K562 (cell line): Measurements from ENCODE around the gene ERG28.

Source experiments
- CTCF ChIP-seq, 3 experiments: IDR thresholded peaks in 2 of 3; conservative IDR thresholded peaks in 1 of 3; 2 replicates each; pipeline ENCODE4 v1.5.1; 2011 to 2012; ENCODE audit warnings: low read length in 3 of 3, mild to moderate bottlenecking in 3 of 3, control low read depth in 2 of 3, improper control_type of control experiment in 1 of 3, inconsistent platforms in 1 of 3, low read depth in 1 of 3, mixed read lengths in 1 of 3, moderate library complexity in 1 of 3; ENCODE audit not compliant: insufficient read depth in 2 of 3
- EGR1 ChIP-seq: fragments of 450-650 bp; conservative IDR thresholded peaks from 2 replicates; pipeline ENCODE4 v1.6.1; 2017; ENCODE audit warnings: mild to moderate bottlenecking
- GATA2 ChIP-seq: sonication (generic); formaldehyde crosslinking; IDR thresholded peaks from 2 replicates; pipeline ENCODE4 v1.4.0; 2020; ENCODE audit warnings: mild to moderate bottlenecking, missing genetic modification reagents
- PURB ChIP-seq: sonication (generic); formaldehyde crosslinking; IDR thresholded peaks from 2 replicates; pipeline ENCODE4 v1.9.0; 2021; ENCODE audit warnings: low read depth, mild to moderate bottlenecking, missing genetic modification reagents
- TRIM28 ChIP-seq: fragments of 450-650 bp; IDR thresholded peaks from 2 replicates; pipeline ENCODE4 v1.6.1; 2017
- VEZF1 ChIP-seq: fragments of 200-800 bp; sonication (Bioruptor generic); IDR thresholded peaks from 2 replicates; pipeline ENCODE4 v1.6.1; 2017; ENCODE audit warnings: missing genetic modification characterization, missing compliant biosample characterization
- ZNF583 ChIP-seq: fragments of 250-450 bp; sonication (Bioruptor Pico); IDR thresholded peaks from 2 replicates; pipeline ENCODE4 v1.4.0; 2020
- ZNF764 ChIP-seq: fragments of 250-450 bp; sonication (Bioruptor Pico); IDR thresholded peaks from 2 replicates; pipeline ENCODE4 v1.4.0; 2020; ENCODE audit warnings: low read depth, mild to moderate bottlenecking, moderate library complexity

- TF ChIP-seq PURB (CRISPR knock-in tag) (no peak), ZNF764 (CRISPR knock-in tag) (no peak), CTCF (IDR thresholded peaks at IDR 0.05 in 2 of 3, conservative IDR thresholded peaks at IDR 0.05 in 1 of 3; ENCODE audit: insufficient read depth in 2 of 3, low read depth in 1 of 3, low read length in 3 of 3) (peak in 2 of 3 experiments; percentile 20 to 25; a peak in 1 of 6 replicates), TRIM28 (no peak), GATA2 (CRISPR knock-in tag) (no peak), VEZF1 (CRISPR knock-in tag) (no peak), ZNF583 (CRISPR knock-in tag) (no peak), EGR1 (no peak)
Measured at GRCh38 chr14:75675265-75675960, 14.7 kb upstream of the ERG28 start.
